ENCODE measurements around the gene KHNYN. TPM values are rescaled to one million over a fixed set of nuclear protein-coding genes. Genes with fewer than 3 reads are reported as not detected.

KHNYN gene
- total and polyA plus RNA-seq, 2 of the 8 experiments (the other 6 are each of a cell fraction or from before 2014, with no cell fraction given) = 7.6 to 22.3 TPM

GRCh38 chr14:24465368-24465767 lies 35.6 kb downstream of the KHNYN start:
- Histone ChIP-seq H3K9me3 (ENCODE audit: insufficient read depth in 2 of 2, low read depth in 1 of 2, low read length in 1 of 2) (no peaks in the 10 kb centered on the region), H3K56ac (replicated peaks; ENCODE audit: insufficient read length, low read depth, low read length) (no peak overlapping the region), H3K23me2 (ENCODE audit: low read depth, low read length) (no peaks in the 10 kb centered on the region), H2BK12ac (ENCODE audit: low read depth, low read length) (no peak overlapping the region), H3K23ac (ENCODE audit: insufficient read length) (no peak overlapping the region), H4K20me1 (replicated peaks in 1 of 2; ENCODE audit: control insufficient read depth in 1 of 2, insufficient read depth in 2 of 2, low read length in 2 of 2) (no peaks in the 10 kb centered on the region), H4K5ac (ENCODE audit: insufficient read length, low read depth, low read length) (no peak overlapping the region), H3K27me3 (replicated peaks in 1 of 4; ENCODE audit: control insufficient read depth in 3 of 4, extremely low read depth in 1 of 4, insufficient read depth in 3 of 4, low read length in 3 of 4) (no peaks in the 10 kb centered on the region), H3K4me1 (replicated peaks in 1 of 4; ENCODE audit: control insufficient read depth in 3 of 4, insufficient read depth in 4 of 4, low read length in 3 of 4) (no peaks in the 10 kb centered on the region), H2AK5ac (ENCODE audit: low read depth, low read length) (no peak overlapping the region), H2BK15ac (ENCODE audit: low read length) (no peak overlapping the region), H3K9ac (replicated peaks in 1 of 4; ENCODE audit: extremely low read depth in 1 of 4, low read depth in 3 of 4, low read length in 3 of 4) (no peak overlapping the region), H4K8ac (ENCODE audit: extremely low read depth, insufficient read depth, low read length) (no peak overlapping the region), H3K18ac (ENCODE audit: extremely low read depth, low read length) (no peak overlapping the region), H3K79me2 (ENCODE audit: control insufficient read depth in 1 of 2, insufficient read depth in 2 of 2, low read length in 2 of 2) (no peaks in the 10 kb centered on the region), H2BK120ac (replicated peaks; ENCODE audit: low read depth, low read length) (no peak overlapping the region), H3K79me1 (ENCODE audit: low read depth, low read length) (no peaks in the 10 kb centered on the region), H2BK5ac (ENCODE audit: low read depth, low read length) (no peak overlapping the region), H2BK20ac (ENCODE audit: low read length) (no peak overlapping the region), H4K91ac (replicated peaks; ENCODE audit: insufficient read length, low read length) (no peak overlapping the region), H2AFZ (ENCODE audit: low read length) (no peak overlapping the region), H3K4me2 (ENCODE audit: insufficient read depth in 1 of 2, low read depth in 2 of 2, low read length in 2 of 2) (no peak overlapping the region), H3K4ac (replicated peaks; ENCODE audit: insufficient read length, low read depth, low read length) (no peak overlapping the region), H3K36me3 (ENCODE audit: control insufficient read depth in 2 of 4, insufficient read depth in 4 of 4, low read length in 3 of 4) (no peaks in the 10 kb centered on the region), H3K4me3 (ENCODE audit: extremely low read depth in 1 of 4, insufficient read depth in 2 of 4, low read depth in 3 of 4, low read length in 4 of 4) (no peak overlapping the region), H3K27ac (ENCODE audit: low read depth, low read length) (no peak overlapping the region), H3K14ac (ENCODE audit: insufficient read length) (no peak overlapping the region)
- WGBS, 2 experiments (ENCODE audit: extremely low coverage in 1 of 2, insufficient coverage in 1 of 2, insufficient read length in 1 of 2, insufficient replicate concordance in 2 of 2, low coverage in 1 of 2, low lambda C conversion rate in 2 of 2, missing lambda C conversion rate in 1 of 2) = 94% methylated on average over 3 of the region's 3 CpGs; no CpG with 5 or more reads in 1 of the 2 experiments
- FAIRE-seq (no peak), DNase-seq (ENCODE audit: low read depth in 1 of 2, low spot score in 2 of 2) (no peak)
- POLR2A ChIA-PET (ENCODE audit: partially characterized antibody) = interaction anchor here (0.9 kb wide), 1 partner anchor 13 kb away, joined by 3 read pairs; no protein-coding TSS in a partner anchor
- CTCF ChIA-PET (ENCODE audit: partially characterized antibody) = no interaction called here
- TF ChIP-seq EGR1 (IDR thresholded peaks at IDR 0.05; ENCODE audit: borderline replicate concordance, low read depth, low read length) (no peak), BCL11A (IDR thresholded peaks at IDR 0.05; ENCODE audit: low read depth in 2 of 2, low read length in 2 of 2) (no peak), HDAC2 (IDR thresholded peaks at IDR 0.05; ENCODE audit: borderline replicate concordance in 1 of 2, low read depth in 2 of 2, low read length in 2 of 2) (no peak), POLR2AphosphoS5 (IDR thresholded peaks at IDR 0.05; ENCODE audit: low read depth, low read length) (no peak), PHF8 (conservative IDR thresholded peaks at IDR 0.05; ENCODE audit: low read depth, low read length) (no peak), RFX5 (IDR thresholded peaks at IDR 0.05; ENCODE audit: borderline replicate concordance, low read depth, low read length) (no peak), TEAD4 (IDR thresholded peaks at IDR 0.05; ENCODE audit: low read depth, low read length) (no peak), CHD1 (IDR thresholded peaks at IDR 0.05; ENCODE audit: low read depth, low read length) (no peak), RAD21 (IDR thresholded peaks at IDR 0.05 in 1 of 2, conservative IDR thresholded peaks at IDR 0.05 in 1 of 2; ENCODE audit: low read depth in 2 of 2, low read length in 2 of 2) (no peak), POU5F1 (IDR thresholded peaks at IDR 0.05; ENCODE audit: low read depth, low read length) (no peak), GABPA (IDR thresholded peaks at IDR 0.05; ENCODE audit: borderline replicate concordance, insufficient read depth, low read length) (no peak), TAF1 (IDR thresholded peaks at IDR 0.05; ENCODE audit: low read depth, low read length) (no peak), SP4 (IDR thresholded peaks at IDR 0.05; ENCODE audit: low read length) (no peak), KDM5A (IDR thresholded peaks at IDR 0.05; ENCODE audit: low read length) (no peak)
- TF ChIP-seq, protein P1, sequence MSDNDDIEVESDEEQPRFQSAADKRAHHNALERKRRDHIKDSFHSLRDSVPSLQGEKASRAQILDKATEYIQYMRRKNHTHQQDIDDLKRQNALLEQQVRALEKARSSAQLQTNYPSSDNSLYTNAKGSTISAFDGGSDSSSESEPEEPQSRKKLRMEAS (IDR thresholded peaks at IDR 0.05) = no peak
